ENCODE measurements around the gene TIMM10B. TPM values are rescaled to one million over a fixed set of nuclear protein-coding genes. Genes with fewer than 3 reads are reported as not detected.

The TIMM10B gene
- total and polyA plus RNA-seq, 9 of the 15 experiments (the other 6 are each of a cell fraction or from before 2014, with no cell fraction given): 43.2 to 163 (median 57.0) TPM

- Histone ChIP-seq H3K9me1 (ENCODE audit: control insufficient read depth, insufficient read depth, low read length) (no peaks in the 10 kb centered on the region), H3K9ac (ENCODE audit: insufficient read depth in 1 of 2, low read depth in 2 of 2, low read length in 2 of 2) (peak within 1 kb of the TSS; percentile 63 to 93), H3K4me2 (ENCODE audit: insufficient read depth, low read length) (peak within 1 kb of the TSS; percentile 81), H3K4me3 (peak within 1 kb of the TSS; percentile 65), H3K27me3 (ENCODE audit: control insufficient read depth in 2 of 2, insufficient read depth in 2 of 2, low read length in 2 of 2) (no peaks in the 10 kb centered on the region), H2AFZ (ENCODE audit: low read depth, low read length) (peak within 1 kb of the TSS; percentile 93), H3K36me3 (ENCODE audit: control insufficient read depth, insufficient read depth, low read length) (peaks cover 27% of the 10 kb centered on the region; the same call in 2 of the 3 replicates), H3K79me2 (ENCODE audit: control insufficient read depth, insufficient read depth, low read length) (0 out of 3 replicates have a peak, but pooled peaks cover 3% of the 10 kb centered on the region), H3K27ac (ENCODE audit: extremely low read depth, low read depth, low read length) (peak within 1 kb of the TSS; percentile 43), H3K9me3 (replicated peaks; ENCODE audit: control insufficient read depth, insufficient read depth, low read depth, low read length) (no peaks in the 10 kb centered on the region), H3K4me1 (replicated peaks in 1 of 2; ENCODE audit: control insufficient read depth in 2 of 2, insufficient read depth in 2 of 2, low read length in 2 of 2) (peaks cover 20 to 22% of the 10 kb centered on the region in 2 experiments; a peak in 4 of 5 replicates), H4K20me1 (replicated peaks; ENCODE audit: control insufficient read depth, insufficient read depth, low read length) (no peaks in the 10 kb centered on the region)
- ATAC-seq: peak; percentile 88
- no TSS peak for BruUV-seq (replicated peaks)
- CTCF ChIA-PET (ENCODE audit: low intra/inter-chr PET ratio): no interaction called here
- intact Hi-C loops (cut with micrococcal nuclease) (loop anchor here (2.0 kb wide), 1 partner anchor 129 kb away; the partner anchor contains the start of genes ILK and RRP8), in situ Hi-C loops (cut with MboI) (no loop called here)
- WGBS (ENCODE audit: insufficient coverage, low coverage, missing lambda C conversion rate): 2% methylated on average over 50 of the region's 87 CpGs
- POLR2A ChIA-PET: interaction anchor here (0.6 to 2.7 kb wide), 15 partner anchors 8 to 1315 kb away, joined by 3 to 12 read pairs (median 3); partner anchors contain the start of genes APBB1, ARFIP2, DNHD1 and TIMM10B
- peak; percentile 86 to 99 (median 99) for DNase-seq (ENCODE audit: extremely low read depth in 1 of 4, low spot score in 3 of 4)
- FAIRE-seq: no peak
- TF ChIP-seq ZBTB40 (IDR thresholded peaks at IDR 0.05) (peak; percentile 51), ZBTB40 (CRISPR knock-in tag; IDR thresholded peaks at IDR 0.05) (no peak), ZNF696 (CRISPR knock-in tag; conservative IDR thresholded peaks at IDR 0.05) (no peak), ATF4 (CRISPR knock-in tag; IDR thresholded peaks at IDR 0.05) (no peak), ETV1 (tag; conservative IDR thresholded peaks at IDR 0.05; ENCODE audit: low read depth) (peak; percentile 49; the same call in 1 of the 2 replicates), NR2C1 (IDR thresholded peaks at IDR 0.05) (no peak), NR2C1 (tag; IDR thresholded peaks at IDR 0.05) (no peak), SLC30A9 (CRISPR knock-in tag; IDR thresholded peaks at IDR 0.05) (no peak), STAT5A (IDR thresholded peaks at IDR 0.05; ENCODE audit: borderline replicate concordance, low read length) (no peak)
Measured at GRCh38 chr11:6473451-6474412, 7.6 kb upstream of the TIMM10B start, which contains the start of gene TRIM3. TRIM3 (minus strand) TSS chr11:6473941; CDS start chr11:6465695, 8,246 bp downstream.
